ACHN (cell line): ENCODE data around the gene ASCC1.
"Not testable (repeated sequence)": the region's sequence is repeated elsewhere in the genome, so short reads cannot be mapped to it uniquely, and the experiment has no call there.

Experiments
- DNase-seq: peaks from one replicate; pipeline ENCODE4 v3.0.0-alpha.2; 2015
- in situ Hi-C: cut with HindIII; loops from 2 replicates; pipeline ENCODE4 v1.10.0; 2017; ENCODE audit warnings: low sequenced_read_pairs, low pct_ligation_motif_present, low pct_unique_long_range_greater_than_20kb

ASCC1 gene

DNA sequence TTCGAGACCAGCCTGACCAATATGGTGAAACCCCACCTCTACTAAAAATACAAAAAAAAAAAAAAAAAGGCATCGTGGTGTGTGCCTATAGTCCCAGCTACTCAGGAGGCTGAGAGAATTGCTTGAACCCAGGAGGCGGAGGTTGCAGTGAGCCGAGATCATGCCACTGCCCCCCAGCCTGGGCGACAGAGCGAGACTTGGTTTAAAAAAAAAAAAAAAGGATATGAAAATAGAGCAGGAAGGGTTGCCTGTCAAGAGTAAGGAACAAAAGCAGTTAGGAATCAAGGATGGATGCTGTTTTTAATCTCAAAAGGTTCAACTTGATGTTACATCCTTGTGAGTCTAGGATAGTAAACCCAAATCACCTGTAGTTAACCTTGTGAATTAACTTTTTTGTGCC, 11.8 kb upstream of the ASCC1 start:
- in situ Hi-C loops: no loop called here
- no peak for DNase-seq

DNA sequence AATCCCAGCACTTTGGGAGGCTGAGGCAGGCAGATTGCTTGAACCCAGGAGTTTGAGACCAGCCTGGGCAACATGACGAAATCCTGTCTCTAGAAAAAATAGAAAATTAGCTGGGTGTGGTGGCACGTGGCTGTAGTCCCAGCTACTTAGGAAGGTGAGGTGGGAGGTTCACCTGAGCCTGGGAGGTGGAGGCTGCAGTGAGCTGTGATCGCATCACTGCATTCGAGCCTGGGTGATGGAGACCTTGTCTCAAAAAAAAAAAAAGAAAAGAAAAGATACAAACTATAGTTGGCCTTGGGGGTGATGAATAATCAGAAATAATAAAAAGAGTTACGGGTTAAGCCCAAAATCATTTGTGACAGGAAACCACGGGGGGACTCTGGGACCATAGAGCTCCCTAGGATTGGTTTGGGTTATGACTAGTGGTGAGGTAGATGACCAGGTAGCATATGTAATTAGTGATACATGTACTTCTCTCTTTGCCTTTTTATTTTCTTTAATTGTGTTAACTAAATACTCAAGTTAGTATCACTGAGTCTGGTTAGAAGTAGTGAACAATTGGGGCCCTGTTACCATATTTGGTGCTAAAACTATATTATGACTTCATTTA, 10.4 kb upstream of the ASCC1 start:
- DNase-seq: no peak
- in situ Hi-C loops: no loop called here

DNA sequence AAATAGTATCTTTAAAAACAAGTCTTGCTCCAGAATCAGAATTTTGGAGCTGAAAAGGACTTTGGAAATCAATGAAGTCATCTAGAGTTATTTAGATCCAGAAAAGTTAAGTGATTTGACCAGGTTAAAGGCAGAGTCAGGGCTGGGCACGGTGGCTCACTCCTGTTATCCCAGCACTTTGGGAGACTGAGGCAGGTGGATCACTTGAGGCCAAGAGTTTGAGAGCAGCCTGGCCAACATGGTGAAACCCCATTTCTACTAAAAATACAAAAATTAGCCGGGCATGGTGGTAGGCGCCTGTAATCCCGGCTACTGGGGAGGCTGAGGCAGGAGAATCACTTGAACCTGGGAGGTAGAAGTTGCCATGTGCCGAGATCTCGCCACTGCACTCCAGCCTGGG, 8.1 kb upstream of the ASCC1 start:
- in situ Hi-C loops, DNase-seq: not testable (repeated sequence)

DNA sequence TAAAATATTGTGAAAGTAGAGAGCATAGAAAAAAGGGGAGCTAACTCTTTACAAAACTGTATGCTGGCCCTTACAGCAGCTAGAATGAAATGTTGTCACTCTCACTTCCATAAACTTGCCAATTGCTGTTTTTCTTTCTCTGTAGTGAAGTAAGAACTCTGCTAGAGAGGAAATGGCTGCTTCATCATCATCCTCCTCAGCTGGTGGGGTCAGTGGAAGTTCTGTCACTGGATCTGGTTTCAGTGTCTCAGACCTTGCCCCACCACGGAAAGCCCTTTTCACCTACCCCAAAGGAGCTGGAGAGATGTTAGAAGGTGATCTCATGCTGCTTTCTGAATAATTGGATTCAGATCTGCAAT, 7.6 kb upstream of the ASCC1 start:
- in situ Hi-C loops: no loop called here
- DNase-seq: no peak

DNA sequence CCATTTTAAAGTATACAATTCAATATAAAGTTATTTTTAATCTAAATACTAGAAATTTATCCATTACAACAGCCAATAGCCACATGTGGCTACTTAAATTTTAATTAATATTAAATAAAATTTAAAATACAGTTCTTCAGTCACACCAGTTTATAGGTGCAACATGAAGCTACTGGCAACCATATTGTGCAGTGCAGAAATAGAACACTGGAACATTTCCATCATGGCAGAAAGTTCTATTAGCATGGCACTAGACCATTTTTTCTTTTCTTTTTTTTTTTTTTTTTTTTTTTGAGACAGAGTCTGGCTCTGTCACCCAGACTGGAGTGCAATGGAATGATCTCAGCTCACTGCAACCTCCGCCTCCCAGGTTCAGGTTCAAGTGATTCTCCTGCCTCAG, 5.2 kb upstream of the ASCC1 start:
- in situ Hi-C loops: no loop called here
- DNase-seq: no peak

DNA sequence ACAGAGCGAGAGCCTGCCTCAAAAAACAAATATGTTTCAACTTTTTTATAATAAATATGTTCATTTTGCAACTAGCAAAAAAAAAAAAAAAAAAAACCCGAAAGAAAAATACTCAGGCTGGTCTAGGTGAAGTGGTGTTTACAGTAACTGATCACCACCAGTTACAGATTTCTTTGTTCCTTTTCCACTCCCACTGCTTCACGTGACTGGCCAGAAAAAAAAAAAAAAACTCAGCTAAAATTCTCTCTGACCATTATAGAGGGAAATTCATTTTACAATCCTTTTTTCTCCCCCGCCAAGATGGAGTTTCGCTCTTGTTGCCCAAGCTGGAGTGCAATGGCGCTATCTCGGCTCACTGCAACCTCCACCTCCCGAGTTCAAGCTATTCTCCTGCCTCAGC, 4.6 kb upstream of the ASCC1 start:
- DNase-seq: no peak
- in situ Hi-C loops: no loop called here

DNA sequence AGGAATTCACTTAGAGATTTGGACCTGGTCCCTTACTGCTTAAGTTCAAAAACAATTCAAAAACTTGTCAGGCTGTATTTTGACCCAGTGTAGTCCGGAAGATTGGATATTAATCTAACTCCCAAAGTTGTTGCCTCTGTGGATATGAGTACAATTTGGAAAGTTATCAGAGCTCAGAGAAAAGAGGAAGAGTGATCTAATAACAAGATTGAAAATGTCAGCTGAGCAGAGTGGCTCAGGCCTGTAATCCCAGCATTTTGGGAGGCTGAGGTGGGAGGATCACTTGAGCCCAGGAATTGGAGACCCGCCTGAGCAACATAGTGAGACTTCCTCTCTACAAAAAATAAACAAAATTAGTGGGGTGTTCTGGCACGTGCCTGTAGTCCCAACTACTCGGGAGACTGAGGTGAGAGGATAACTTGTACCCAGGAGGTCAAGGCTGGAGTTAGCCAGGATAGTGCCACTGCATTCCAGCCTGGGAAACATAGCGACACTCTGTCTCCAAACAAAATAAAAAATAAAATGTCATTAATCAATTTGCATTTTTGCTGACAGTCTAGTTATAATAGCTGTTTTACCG, 3.2 kb upstream of the ASCC1 start:
- in situ Hi-C loops: no loop called here
- DNase-seq: no peak

DNA sequence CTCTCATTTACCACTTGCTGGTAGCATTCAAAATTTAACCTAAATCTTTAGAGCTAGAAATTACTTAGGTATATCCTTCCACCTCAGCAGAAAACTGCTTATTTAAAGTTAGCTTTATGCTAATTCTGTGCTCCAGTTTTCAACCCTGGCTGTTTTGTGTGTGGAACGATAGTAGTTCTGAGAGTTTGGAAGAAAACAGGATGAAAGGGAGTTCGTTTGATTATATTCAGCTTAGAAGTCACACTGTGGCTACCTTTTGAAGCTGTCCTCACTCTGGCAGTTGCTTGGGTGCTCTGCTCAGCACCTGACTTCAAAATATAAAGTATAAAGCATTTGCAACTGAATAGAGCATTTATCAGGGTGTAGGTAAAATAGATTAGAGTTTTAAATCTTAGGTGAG, 2.6 kb upstream of the ASCC1 start:
- in situ Hi-C loops: no loop called here
- DNase-seq: no peak

DNA sequence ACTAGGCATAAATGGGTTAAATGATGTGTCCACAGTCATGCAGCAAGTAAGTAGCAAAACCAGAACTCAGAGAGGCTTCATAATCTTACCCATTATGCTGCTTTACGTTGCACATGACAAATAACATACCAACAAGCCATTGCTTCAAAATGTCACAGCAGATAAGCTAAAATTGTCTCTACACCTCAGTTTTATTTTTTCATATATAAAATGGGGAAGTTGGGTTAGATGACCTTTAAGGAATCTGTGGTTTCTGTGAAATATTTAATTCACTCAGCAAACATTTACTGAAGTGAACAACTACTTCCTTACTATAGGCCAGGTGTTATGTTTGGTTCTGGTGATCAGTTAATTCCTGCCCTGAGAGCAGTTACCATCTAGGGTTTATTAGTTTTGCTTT, 2.2 kb upstream of the ASCC1 start:
- DNase-seq: no peak
- in situ Hi-C loops: no loop called here

DNA sequence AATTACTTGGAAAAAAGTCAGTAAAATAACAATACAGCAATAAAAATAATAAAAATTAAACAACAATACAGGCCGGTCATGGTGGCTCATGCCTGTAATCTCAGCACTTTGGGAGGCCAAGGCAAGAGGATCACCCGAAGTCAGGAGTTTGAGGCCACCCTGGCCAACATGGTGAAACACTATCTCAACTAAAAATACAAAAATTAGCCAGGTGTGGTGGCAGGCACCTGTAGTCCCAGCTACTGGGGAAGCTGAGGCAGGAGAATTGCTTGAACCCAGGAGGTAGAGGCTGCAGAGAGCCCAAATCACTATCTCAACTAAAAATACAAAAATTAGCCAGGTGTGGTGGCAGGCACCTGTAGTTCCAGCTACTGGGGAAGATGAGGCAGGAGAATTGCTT, 4.2 kb downstream of the ASCC1 start:
- in situ Hi-C loops, DNase-seq: not testable (repeated sequence)

DNA sequence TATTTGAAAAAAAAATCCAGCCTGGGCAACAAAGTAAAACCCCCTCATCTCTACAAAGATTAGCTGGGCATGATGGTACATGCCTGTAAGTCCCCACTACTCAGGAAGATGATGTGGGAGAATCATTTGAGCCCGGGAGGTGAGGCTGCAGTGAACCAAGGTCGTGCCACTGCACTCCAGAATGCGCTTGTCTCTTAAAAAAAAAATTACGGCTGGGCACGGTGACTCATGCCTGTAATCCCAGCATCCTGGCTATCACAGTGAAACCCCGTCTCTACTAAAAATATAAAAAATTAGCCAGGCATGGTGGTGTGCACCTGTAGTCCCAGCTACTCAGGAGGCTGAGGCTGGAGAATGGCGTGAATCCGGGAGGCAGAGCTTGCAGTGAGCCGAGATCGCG, 4.7 kb downstream of the ASCC1 start:
- peak; percentile 30 for DNase-seq
- in situ Hi-C loops: not testable (repeated sequence)

DNA sequence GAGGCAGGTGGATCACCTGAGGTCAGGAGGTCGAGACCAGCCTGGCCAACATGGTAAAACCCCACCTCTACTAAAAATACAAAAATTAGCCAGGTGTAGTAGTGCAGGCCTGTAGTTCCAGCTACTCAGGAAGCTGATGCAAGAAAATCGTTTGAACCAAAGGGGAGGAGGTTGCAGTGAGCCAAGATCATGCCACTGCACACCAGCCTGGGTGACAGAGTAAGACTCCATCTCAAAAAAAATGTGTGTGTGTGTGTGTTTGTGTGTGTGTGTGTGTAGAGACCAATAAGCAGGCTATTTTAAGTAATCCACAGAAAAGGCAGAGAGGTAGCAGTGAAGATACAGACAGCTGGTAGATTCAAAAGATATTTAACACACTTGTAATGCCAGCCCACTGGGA, 7.5 kb downstream of the ASCC1 start:
- DNase-seq, in situ Hi-C loops: not testable (repeated sequence)

DNA sequence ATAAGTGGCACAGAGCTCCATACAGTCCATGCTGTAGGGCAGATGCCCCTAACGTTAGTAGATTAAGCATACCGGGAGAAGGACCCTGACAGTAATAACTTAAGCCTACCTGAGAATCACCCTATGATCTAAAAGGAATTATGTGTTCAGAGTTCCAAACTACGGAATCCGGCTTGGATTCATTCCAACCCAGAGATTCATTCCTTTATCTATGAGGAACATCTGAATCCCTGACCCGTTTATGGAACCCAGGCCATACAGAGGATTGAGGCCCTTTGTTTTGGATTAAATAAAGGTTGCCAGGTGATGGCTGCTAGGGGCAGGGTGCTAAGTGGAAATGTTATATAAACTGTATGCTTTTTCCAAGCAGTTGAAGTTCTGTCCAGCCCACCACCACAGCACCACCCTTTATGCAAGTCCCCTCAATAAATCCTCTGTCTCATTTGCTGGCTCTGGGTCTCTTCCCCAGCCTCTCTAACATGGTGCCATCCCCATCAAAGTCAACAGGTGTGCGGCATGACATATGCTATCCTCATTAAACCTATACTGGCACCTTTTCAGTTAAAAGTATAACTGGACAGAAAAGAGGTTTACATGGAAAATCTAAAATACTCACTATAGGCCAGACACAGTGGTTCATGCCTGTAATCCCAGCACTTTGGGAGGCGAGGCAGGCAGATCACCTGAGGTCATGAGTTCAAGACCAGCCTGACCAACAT, 9.4 kb downstream of the ASCC1 start:
- in situ Hi-C loops: no loop called here
- no peak for DNase-seq

DNA sequence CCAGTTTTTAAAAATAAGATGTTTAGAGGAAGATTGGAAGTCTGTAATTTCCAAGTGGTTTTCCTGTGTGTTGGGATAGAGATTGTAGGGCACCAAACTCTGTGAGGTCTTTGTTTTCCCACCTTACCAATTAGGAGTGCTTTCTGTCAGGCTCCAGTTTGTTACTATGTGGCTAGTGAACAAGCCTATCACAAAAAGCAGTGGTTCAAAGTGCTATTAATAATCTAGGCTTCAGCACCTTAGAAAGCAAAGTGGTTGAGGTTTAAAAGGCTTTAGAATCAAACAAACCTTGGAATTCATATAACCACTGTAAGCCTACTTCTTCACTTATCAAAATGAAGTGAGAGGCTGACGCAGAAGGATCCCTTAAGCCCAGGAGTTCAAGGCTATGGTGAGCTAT, 11.4 kb downstream of the ASCC1 start:
- DNase-seq: no peak
- in situ Hi-C loops: no loop called here

DNA sequence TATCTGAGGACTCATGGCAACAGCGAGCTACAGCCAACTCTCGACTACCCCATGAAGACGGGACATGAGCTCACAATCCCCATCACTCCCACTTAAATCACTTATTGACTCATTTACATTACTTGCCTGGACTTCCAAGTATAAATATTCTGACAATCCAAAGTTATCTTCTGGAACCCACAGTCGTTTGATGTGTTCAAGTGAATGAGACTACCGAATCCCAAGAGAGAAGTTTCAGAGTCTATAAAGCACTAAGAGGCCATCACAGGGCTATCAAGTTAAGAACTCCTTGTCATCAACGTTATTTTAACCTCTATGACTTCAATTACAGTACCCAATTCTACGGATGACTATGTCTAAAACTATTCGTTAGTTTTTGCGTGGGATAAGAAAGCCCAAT, 11.8 kb downstream of the ASCC1 start:
- DNase-seq: no peak
- in situ Hi-C loops: no loop called here

DNA sequence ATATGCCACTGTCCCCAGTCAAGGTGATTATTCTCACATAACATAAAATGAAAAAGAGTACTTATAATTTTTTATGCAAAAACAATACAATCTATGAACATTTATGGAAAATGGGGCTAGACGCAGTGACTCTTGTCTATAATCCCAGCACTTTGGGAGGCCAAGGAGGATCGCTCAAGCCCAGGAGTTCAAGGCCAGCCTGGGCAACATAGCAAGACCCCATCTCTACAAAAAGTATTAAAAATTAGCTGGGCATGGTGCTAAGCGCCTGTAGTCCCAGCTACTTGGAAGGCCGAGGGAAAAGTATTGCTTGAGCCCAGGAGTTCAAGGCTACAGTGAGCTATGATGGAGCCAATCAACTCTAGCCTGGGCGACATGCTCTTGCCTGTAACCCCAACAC, 14.8 kb downstream of the ASCC1 start:
- DNase-seq: no peak
- in situ Hi-C loops: no loop called here

DNA sequence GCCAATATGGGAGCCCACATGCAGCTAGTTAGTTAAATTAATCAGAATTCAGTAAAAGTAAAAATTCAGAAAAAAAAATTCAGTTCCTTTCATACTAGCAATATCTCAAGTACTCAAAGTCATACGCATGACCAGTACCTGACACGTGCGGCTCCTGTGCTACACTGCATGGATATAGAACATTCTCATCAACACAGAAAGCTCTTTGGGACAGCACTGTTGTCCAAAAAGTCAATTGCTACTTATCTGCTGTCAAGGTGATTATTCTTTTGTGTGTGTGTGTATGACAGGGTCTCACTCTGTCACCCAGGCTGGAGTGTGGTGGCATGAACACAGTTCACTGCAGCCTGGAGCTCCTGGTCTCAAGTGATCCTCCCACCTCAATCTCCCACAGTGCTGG, 15.2 kb downstream of the ASCC1 start:
- no peak for DNase-seq
- in situ Hi-C loops: no loop called here

DNA sequence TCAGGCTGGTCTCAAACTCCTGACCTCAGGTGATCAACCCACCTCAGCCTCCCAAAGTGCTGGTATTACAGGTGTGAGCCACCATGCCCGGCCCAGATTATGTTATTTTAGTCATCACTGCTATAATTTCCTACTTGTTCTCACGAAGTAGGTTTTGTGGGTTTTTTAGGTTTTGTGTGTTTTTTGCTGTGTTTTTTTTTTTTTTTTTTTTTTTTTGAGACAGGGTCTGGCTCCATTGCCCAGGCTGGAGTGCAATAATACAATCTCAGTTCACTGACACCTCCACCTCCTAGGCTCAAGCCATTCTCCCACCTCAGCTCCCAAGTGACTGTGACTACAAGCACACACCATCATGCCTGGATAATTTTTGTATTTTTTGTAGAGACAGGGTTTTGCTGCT, 21.1 kb downstream of the ASCC1 start:
- no peak for DNase-seq
- in situ Hi-C loops: no loop called here

DNA sequence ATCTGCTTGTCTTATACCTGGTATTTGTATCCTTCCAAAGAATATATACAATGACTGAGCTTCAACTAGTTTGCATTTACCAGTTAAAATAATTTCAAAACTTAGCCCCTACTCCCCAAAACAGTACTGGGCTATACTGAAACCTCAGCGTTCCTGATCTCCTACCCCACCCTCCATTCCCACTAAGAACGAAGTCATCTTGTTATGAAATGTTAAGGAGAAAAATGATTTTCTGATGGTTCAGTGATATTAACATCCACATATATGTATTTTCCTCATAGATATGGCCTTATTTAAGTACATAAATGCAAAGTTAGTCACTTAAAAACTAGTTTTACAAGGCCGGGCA, 29.1 kb downstream of the ASCC1 start:
- DNase-seq: no peak
- in situ Hi-C loops: no loop called here

DNA sequence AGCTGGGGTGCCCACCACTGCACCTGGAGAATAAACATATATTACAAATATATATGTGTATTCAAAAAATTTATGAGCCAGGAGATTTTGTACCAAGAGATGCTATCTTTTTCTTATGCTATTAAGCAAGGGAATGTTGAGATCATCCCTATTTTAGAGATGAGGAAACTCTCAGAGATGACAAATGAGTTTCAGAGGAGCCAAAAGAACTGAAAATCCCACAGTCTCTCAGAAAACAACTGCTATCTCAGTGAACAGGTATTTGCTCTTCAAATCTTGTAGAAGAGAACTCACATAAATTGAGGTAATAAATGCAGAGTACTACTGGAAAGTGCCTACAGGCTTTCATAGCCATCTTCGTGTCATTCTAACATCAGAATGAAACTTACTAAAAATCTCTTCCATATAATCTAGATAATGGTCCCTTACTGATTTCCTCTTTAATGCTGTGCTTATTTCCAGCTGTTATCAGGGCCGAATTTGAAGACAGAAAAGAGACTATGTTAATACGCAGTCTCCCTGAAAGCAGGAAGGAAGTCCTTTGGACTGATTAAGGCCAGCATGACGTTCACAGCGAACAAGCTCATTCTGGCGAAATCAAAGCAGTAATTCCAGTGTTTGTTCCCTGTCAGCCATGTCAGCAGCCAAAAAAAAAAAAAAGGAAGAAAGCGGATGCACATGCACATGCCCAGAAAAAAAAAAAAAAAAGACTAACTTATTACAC, 29.7 kb downstream of the ASCC1 start:
- in situ Hi-C loops: no loop called here
- no peak for DNase-seq
